ENCODE measurements around the gene HADHA.

DNA sequence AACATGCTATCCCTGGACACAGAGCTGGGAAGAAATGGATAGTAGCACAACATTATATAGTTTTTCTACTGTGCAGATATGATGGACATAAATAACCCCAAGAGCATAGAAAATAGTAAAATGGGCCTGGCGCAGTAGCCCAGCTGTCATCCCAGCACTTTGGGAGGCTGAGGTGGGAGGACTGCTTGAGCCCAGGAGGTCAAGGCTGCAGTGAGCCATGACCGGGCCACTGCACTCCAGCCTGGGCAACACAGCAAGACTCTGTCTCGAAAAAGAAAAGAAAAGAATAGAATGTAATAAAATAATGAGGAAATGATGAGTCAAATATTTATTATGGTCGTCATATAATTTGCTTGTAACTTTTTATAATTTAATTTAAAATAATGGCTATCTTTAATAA, 79.0 kb downstream of the HADHA start:
- TF ChIP-seq MXI1 (IDR thresholded peaks at IDR 0.05; ENCODE audit: low read depth, low read length): no peak
- no peak for TF ChIP-seq FOXM1 (IDR thresholded peaks at IDR 0.05; ENCODE audit: low read depth)
- no peak for TF ChIP-seq RXRA (IDR thresholded peaks at IDR 0.05; ENCODE audit: borderline replicate concordance, low read depth)
- no peak for TF ChIP-seq GABPA (IDR thresholded peaks at IDR 0.05; ENCODE audit: low read depth)
- TF ChIP-seq, protein P1, sequence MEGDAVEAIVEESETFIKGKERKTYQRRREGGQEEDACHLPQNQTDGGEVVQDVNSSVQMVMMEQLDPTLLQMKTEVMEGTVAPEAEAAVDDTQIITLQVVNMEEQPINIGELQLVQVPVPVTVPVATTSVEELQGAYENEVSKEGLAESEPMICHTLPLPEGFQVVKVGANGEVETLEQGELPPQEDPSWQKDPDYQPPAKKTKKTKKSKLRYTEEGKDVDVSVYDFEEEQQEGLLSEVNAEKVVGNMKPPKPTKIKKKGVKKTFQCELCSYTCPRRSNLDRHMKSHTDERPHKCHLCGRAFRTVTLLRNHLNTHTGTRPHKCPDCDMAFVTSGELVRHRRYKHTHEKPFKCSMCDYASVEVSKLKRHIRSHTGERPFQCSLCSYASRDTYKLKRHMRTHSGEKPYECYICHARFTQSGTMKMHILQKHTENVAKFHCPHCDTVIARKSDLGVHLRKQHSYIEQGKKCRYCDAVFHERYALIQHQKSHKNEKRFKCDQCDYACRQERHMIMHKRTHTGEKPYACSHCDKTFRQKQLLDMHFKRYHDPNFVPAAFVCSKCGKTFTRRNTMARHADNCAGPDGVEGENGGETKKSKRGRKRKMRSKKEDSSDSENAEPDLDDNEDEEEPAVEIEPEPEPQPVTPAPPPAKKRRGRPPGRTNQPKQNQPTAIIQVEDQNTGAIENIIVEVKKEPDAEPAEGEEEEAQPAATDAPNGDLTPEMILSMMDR (IDR thresholded peaks at IDR 0.05): no peak
- no peak for TF ChIP-seq RAD21 (IDR thresholded peaks at IDR 0.05; ENCODE audit: low read length)
- no peak for TF ChIP-seq EZH2phosphoT487 (IDR thresholded peaks at IDR 0.05; ENCODE audit: borderline replicate concordance, low read depth)
- no peak for TF ChIP-seq EP300 (IDR thresholded peaks at IDR 0.05; ENCODE audit: borderline replicate concordance in 1 of 2, low read depth in 1 of 2, low read length in 1 of 2)
- TF ChIP-seq TAF1 (IDR thresholded peaks at IDR 0.05; ENCODE audit: borderline replicate concordance, low read depth, low read length): no peak
- no peak for TF ChIP-seq POLR2AphosphoS5 (IDR thresholded peaks at IDR 0.05; ENCODE audit: low read depth, low read length)

All from SK-N-SH (cell line).